Measurements from ENCODE around the gene CAMSAP2.

DNA sequence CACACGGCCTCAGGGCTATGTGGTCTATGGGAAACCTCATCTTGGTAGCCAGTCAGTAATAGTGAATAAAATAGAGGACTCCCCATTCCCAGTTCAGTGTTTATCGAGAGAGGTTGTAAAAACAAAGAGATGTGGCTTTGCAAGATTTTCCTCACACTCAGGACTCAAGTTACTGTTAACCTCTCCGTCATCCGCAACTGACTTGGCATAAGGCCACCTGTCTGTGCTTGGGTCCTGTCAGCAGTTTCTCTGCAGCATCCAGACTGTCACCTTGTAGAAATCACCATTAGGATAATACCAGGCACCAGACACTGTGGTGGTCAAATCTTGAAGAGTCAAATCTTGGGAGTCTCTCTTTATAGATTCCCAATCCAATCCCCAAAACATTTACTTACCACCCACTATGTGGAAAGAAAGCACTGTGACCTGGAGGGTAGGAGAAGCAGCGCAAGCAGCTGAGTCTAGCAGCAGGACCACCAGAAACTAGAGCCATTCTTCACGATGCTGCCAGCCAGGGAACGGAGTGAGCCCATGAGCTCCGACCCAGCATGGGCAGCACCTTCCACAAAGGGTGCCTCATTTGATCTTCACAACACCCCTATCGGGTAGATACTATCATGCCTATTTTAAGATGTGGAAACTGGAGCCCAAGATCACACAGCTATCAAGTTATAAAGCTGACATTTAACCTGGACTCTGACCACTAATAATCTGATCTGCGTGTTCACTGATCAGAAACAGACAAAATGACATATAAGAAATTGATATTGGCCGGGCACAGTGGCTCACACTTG is 128.5 kb downstream of the CAMSAP2 start:
- TF ChIP-seq, protein P1, sequence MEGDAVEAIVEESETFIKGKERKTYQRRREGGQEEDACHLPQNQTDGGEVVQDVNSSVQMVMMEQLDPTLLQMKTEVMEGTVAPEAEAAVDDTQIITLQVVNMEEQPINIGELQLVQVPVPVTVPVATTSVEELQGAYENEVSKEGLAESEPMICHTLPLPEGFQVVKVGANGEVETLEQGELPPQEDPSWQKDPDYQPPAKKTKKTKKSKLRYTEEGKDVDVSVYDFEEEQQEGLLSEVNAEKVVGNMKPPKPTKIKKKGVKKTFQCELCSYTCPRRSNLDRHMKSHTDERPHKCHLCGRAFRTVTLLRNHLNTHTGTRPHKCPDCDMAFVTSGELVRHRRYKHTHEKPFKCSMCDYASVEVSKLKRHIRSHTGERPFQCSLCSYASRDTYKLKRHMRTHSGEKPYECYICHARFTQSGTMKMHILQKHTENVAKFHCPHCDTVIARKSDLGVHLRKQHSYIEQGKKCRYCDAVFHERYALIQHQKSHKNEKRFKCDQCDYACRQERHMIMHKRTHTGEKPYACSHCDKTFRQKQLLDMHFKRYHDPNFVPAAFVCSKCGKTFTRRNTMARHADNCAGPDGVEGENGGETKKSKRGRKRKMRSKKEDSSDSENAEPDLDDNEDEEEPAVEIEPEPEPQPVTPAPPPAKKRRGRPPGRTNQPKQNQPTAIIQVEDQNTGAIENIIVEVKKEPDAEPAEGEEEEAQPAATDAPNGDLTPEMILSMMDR (IDR thresholded peaks at IDR 0.05; ENCODE audit: low read depth, low read length) = no peak
- no peak for TF ChIP-seq POLR2A (IDR thresholded peaks at IDR 0.05; ENCODE audit: extremely low read depth, insufficient read length)
- no peak for TF ChIP-seq MYC (IDR thresholded peaks at IDR 0.05; ENCODE audit: low read depth, low read length)
- TF ChIP-seq, protein P2, sequence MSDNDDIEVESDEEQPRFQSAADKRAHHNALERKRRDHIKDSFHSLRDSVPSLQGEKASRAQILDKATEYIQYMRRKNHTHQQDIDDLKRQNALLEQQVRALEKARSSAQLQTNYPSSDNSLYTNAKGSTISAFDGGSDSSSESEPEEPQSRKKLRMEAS (IDR thresholded peaks at IDR 0.05; ENCODE audit: low read depth, low read length) = no peak
